Activated T-cell treated with anti-CD3 and anti-CD28 coated beads, Interleukin-2, amount 50 U/mL, for 72 hours (primary cell): ENCODE measurements around the gene PPP1R3E. TPM values are rescaled to one million over a fixed set of nuclear protein-coding genes. Genes with fewer than 3 reads are reported as not detected.
"Not testable (repeated sequence)": the region's sequence is repeated elsewhere in the genome, so short reads cannot be mapped to it uniquely, and the experiment has no call there.

Experiments
- ATAC-seq, 2 donors: fragments of 150-1000 bp; cut with Tn5 transposase; replicated peaks in 1 of 2; 2 replicates each; pipeline ENCODE4 v1.10.0; 2021; ENCODE audit warnings: moderate library complexity in 2 of 2, mild to moderate bottlenecking in 1 of 2
- DNase-seq, 2 donors: peaks; one replicate each; pipeline ENCODE4 v3.0.0; 2021 to 2022; ENCODE audit warnings: mixed read lengths in 1 of 2
- H3K27ac Mint-ChIP-seq: one replicate; pipeline ENCODE4 v1.8.0; 2022; ENCODE audit warnings: mild to moderate bottlenecking, moderate library complexity, mixed read lengths
- H3K27me3 Mint-ChIP-seq: one replicate; pipeline ENCODE4 v1.8.0; 2022; ENCODE audit warnings: low read depth, mixed read lengths
- H3K36me3 Mint-ChIP-seq, 2 donors: one replicate each; pipeline ENCODE4 v1.8.0; 2022; ENCODE audit warnings: mixed read lengths in 2 of 2, mild to moderate bottlenecking in 1 of 2; ENCODE audit not compliant: insufficient read depth in 2 of 2
- H3K4me1 Mint-ChIP-seq: one replicate; pipeline ENCODE4 v1.8.0; 2022; ENCODE audit warnings: low read depth, mixed read lengths
- H3K4me3 Mint-ChIP-seq, 2 donors: one replicate each; pipeline ENCODE4 v1.8.0; 2022; ENCODE audit warnings: mild to moderate bottlenecking in 2 of 2, mixed read lengths in 2 of 2, moderate library complexity in 2 of 2
- H3K9me3 Mint-ChIP-seq, 2 donors: one replicate each; pipeline ENCODE4 v1.8.0; 2022; ENCODE audit warnings: mixed read lengths in 2 of 2
- total RNA-seq, 2 donors: library from RNA; stranded (reverse); gene quantifications; one replicate each; pipeline ENCODE4 v1.2.3, GENCODE V29; 2022

PPP1R3E gene
- total RNA-seq, 2 donors from 2014 or later = 30.2 to 37.4 TPM

- Mint-ChIP-seq H3K27me3 (no peaks in the 10 kb centered on the region), H3K4me3 (no peak overlapping the region), H3K9me3 (no peaks in the 10 kb centered on the region), H3K27ac (no peak overlapping the region), H3K36me3 (peaks cover 1% of the 10 kb centered on the region in 2 donors), H3K4me1 (peaks cover 32% of the 10 kb centered on the region)
- DNase-seq (no peak), ATAC-seq (no peak)
Observed at GRCh38 chr14:23297611-23298277, 4.9 kb downstream of the PPP1R3E start.

- Mint-ChIP-seq H3K36me3 (peaks cover 0 to 1% of the 10 kb centered on the region in 2 donors), H3K4me3 (no peak overlapping the region), H3K9me3 (no peaks in the 10 kb centered on the region), H3K4me1 (peaks cover 29% of the 10 kb centered on the region), H3K27ac (no peak overlapping the region), H3K27me3 (no peaks in the 10 kb centered on the region)
- ATAC-seq (no peak), DNase-seq (no peak)
Observed at GRCh38 chr14:23297096-23297495, 5.6 kb downstream of the PPP1R3E start.

GRCh38 chr14:23296012-23296777, 6.5 kb downstream of the PPP1R3E start:
- Mint-ChIP-seq H3K36me3 (peaks cover 0 to 1% of the 10 kb centered on the region in 2 donors), H3K27me3 (no peaks in the 10 kb centered on the region), H3K4me1 (peaks cover 29% of the 10 kb centered on the region), H3K27ac (no peak overlapping the region), H3K9me3 (no peaks in the 10 kb centered on the region), H3K4me3 (no peak overlapping the region)
- no peak for DNase-seq
- no peak for ATAC-seq

GRCh38 chr14:23294734-23295561, 7.7 kb downstream of the PPP1R3E start:
- no peaks in the 10 kb centered on the region for H3K36me3 Mint-ChIP-seq
- no peaks in the 10 kb centered on the region for H3K27me3 Mint-ChIP-seq
- peak; percentile 84 to 87 for ATAC-seq
- H3K4me3 Mint-ChIP-seq = peak overlapping the region; percentile 47 to 61
- H3K9me3 Mint-ChIP-seq = no peaks in the 10 kb centered on the region
- DNase-seq = peak; percentile 61 to 64
- H3K4me1 Mint-ChIP-seq = peaks cover 22% of the 10 kb centered on the region
- peak overlapping the region; percentile 68 for H3K27ac Mint-ChIP-seq

GRCh38 chr14:23286902-23287479, 15.7 kb downstream of the PPP1R3E start:
- H3K27me3 Mint-ChIP-seq = no peaks in the 10 kb centered on the region
- ATAC-seq = no peak
- peaks cover 2% of the 10 kb centered on the region in 2 donors for H3K36me3 Mint-ChIP-seq

GRCh38 chr14:23286020-23286901, 16.4 kb downstream of the PPP1R3E start, which contains the start of gene HOMEZ:
TSS of gene HOMEZ (minus strand) at chr14:23286132. CDS start at chr14:23285952, 180 bp downstream.
- ATAC-seq (peak; percentile 98), DNase-seq (peak; percentile 99)
- Mint-ChIP-seq H3K27ac (peak within 1 kb of the TSS; percentile 94), H3K9me3 (no peaks in the 10 kb centered on the region), H3K27me3 (no peaks in the 10 kb centered on the region), H3K4me1 (peaks cover 26% of the 10 kb centered on the region), H3K36me3 (peaks cover 2% of the 10 kb centered on the region in 2 donors), H3K4me3 (peak within 1 kb of the TSS; percentile 94 to 97)

More at GRCh38 chr14:23286902-23287479, 15.7 kb downstream of the PPP1R3E start:
- H3K4me3 Mint-ChIP-seq = peak overlapping the region; percentile 94 to 97
- peak overlapping the region; percentile 92 for H3K27ac Mint-ChIP-seq
- peaks cover 26% of the 10 kb centered on the region for H3K4me1 Mint-ChIP-seq
- no peaks in the 10 kb centered on the region for H3K9me3 Mint-ChIP-seq
- no peak for DNase-seq

- H3K27ac Mint-ChIP-seq = peak overlapping the region; percentile 94
Observed at GRCh38 chr14:23285530-23286019, 17.1 kb downstream of the PPP1R3E start.

GRCh38 chr14:23284654-23285529, 17.8 kb downstream of the PPP1R3E start:
- ATAC-seq = no peak

More at GRCh38 chr14:23285530-23286019, 17.1 kb downstream of the PPP1R3E start:
- H3K9me3 Mint-ChIP-seq = no peaks in the 10 kb centered on the region
- peak; percentile 37 for ATAC-seq
- peaks cover 26% of the 10 kb centered on the region for H3K4me1 Mint-ChIP-seq
- no peaks in the 10 kb centered on the region for H3K27me3 Mint-ChIP-seq
- H3K36me3 Mint-ChIP-seq = peaks cover 2% of the 10 kb centered on the region in 2 donors
- DNase-seq = no peak
- H3K4me3 Mint-ChIP-seq = peak overlapping the region; percentile 94 to 97

GRCh38 chr14:23281247-23281646, 21.4 kb downstream of the PPP1R3E start:
- no peaks in the 10 kb centered on the region for H3K9me3 Mint-ChIP-seq
- no peaks in the 10 kb centered on the region for H3K27me3 Mint-ChIP-seq
- ATAC-seq (no peak), DNase-seq (no peak)
- H3K4me1 Mint-ChIP-seq = peaks cover 21% of the 10 kb centered on the region
- H3K27ac Mint-ChIP-seq = no peak overlapping the region
- peaks cover 2% of the 10 kb centered on the region in 2 donors for H3K36me3 Mint-ChIP-seq
- no peak overlapping the region for H3K4me3 Mint-ChIP-seq

More at GRCh38 chr14:23284654-23285529, 17.8 kb downstream of the PPP1R3E start:
- DNase-seq = no peak
- H3K36me3 Mint-ChIP-seq = peaks cover 2% of the 10 kb centered on the region in 2 donors
- peak overlapping the region; percentile 94 for H3K27ac Mint-ChIP-seq
- peaks cover 26% of the 10 kb centered on the region for H3K4me1 Mint-ChIP-seq
- H3K27me3 Mint-ChIP-seq = no peaks in the 10 kb centered on the region
- H3K4me3 Mint-ChIP-seq = peak overlapping the region; percentile 94 to 97
- H3K9me3 Mint-ChIP-seq = no peaks in the 10 kb centered on the region

GRCh38 chr14:23277928-23278327, 24.7 kb downstream of the PPP1R3E start:
- not testable (repeated sequence) for H3K4me1 Mint-ChIP-seq, ATAC-seq, H3K9me3 Mint-ChIP-seq, H3K27ac Mint-ChIP-seq, H3K4me3 Mint-ChIP-seq, H3K27me3 Mint-ChIP-seq, DNase-seq, H3K36me3 Mint-ChIP-seq

- peaks cover 0 to 3% of the 10 kb centered on the region in 2 donors for H3K36me3 Mint-ChIP-seq
- no peak for ATAC-seq
- DNase-seq = no peak
- H3K27me3 Mint-ChIP-seq = no peaks in the 10 kb centered on the region
- H3K4me1 Mint-ChIP-seq = peaks cover 5% of the 10 kb centered on the region
- H3K27ac Mint-ChIP-seq = no peak overlapping the region
- H3K9me3 Mint-ChIP-seq = no peaks in the 10 kb centered on the region
- no peak overlapping the region for H3K4me3 Mint-ChIP-seq
Observed at GRCh38 chr14:23277189-23277588, 25.5 kb downstream of the PPP1R3E start.
